Measurements from ENCODE around the gene ATP1A1.
A peak's percentile ranks its signal among the peaks of the same experiment; 100 is the strongest.

The ATP1A1 gene

GRCh38 chr1:116413414-116413813, 40.4 kb downstream of the ATP1A1 start:
- no peak for TF ChIP-seq CTCF (IDR thresholded peaks at IDR 0.05; ENCODE audit: low read depth, low read length, missing control alignments)
- H3K4me3 ChIP-seq (replicated peaks; ENCODE audit: low read depth, low read length) = no peak overlapping the region
- DNase-seq (ENCODE audit: extremely low read depth, low read depth) = no peak

- no peak for DNase-seq (ENCODE audit: extremely low read depth, low read depth)
- no peak overlapping the region for H3K4me3 ChIP-seq (replicated peaks; ENCODE audit: low read depth, low read length)
- no peak for TF ChIP-seq CTCF (IDR thresholded peaks at IDR 0.05; ENCODE audit: low read depth, low read length, missing control alignments)
Observed at GRCh38 chr1:116414364-116414763, 41.3 kb downstream of the ATP1A1 start.

GRCh38 chr1:116415200-116415698, 42.2 kb downstream of the ATP1A1 start:
- H3K4me3 ChIP-seq (replicated peaks; ENCODE audit: low read depth, low read length) = no peak overlapping the region
- TF ChIP-seq CTCF (IDR thresholded peaks at IDR 0.05; ENCODE audit: low read depth, low read length, missing control alignments) = no peak
- DNase-seq (ENCODE audit: extremely low read depth, low read depth) = no peak

GRCh38 chr1:116415699-116416533, 42.9 kb downstream of the ATP1A1 start:
- TF ChIP-seq CTCF (IDR thresholded peaks at IDR 0.05; ENCODE audit: low read depth, low read length, missing control alignments) = no peak
- no peak for DNase-seq (ENCODE audit: extremely low read depth, low read depth)
- no peak overlapping the region for H3K4me3 ChIP-seq (replicated peaks; ENCODE audit: low read depth, low read length)

GRCh38 chr1:116416854-116417513, 43.9 kb downstream of the ATP1A1 start:
- DNase-seq (ENCODE audit: extremely low read depth, low read depth) = no peak
- TF ChIP-seq CTCF (IDR thresholded peaks at IDR 0.05; ENCODE audit: low read depth, low read length, missing control alignments) = no peak
- peak overlapping the region; percentile 84 for H3K4me3 ChIP-seq (replicated peaks; ENCODE audit: low read depth, low read length)

GRCh38 chr1:116417678-116418077, 44.6 kb downstream of the ATP1A1 start:
- peak overlapping the region; percentile 84 for H3K4me3 ChIP-seq (replicated peaks; ENCODE audit: low read depth, low read length)
- no peak for DNase-seq (ENCODE audit: extremely low read depth, low read depth)
- no peak for TF ChIP-seq CTCF (IDR thresholded peaks at IDR 0.05; ENCODE audit: low read depth, low read length, missing control alignments)

Data from HFF-Myc (cell line).